Fibroblast of skin of right quadriceps (primary cell): ENCODE measurements around the gene LARGE2.
A peak's percentile ranks its signal among the peaks of the same experiment; 100 is the strongest.

Source experiments
- DNase-seq: peaks from one replicate; pipeline ENCODE4 v3.0.0-alpha.2; 2013

The LARGE2 gene

GRCh38 chr11:45930951-45931570, 8.6 kb downstream of the LARGE2 start:
- no peak for DNase-seq

DNA sequence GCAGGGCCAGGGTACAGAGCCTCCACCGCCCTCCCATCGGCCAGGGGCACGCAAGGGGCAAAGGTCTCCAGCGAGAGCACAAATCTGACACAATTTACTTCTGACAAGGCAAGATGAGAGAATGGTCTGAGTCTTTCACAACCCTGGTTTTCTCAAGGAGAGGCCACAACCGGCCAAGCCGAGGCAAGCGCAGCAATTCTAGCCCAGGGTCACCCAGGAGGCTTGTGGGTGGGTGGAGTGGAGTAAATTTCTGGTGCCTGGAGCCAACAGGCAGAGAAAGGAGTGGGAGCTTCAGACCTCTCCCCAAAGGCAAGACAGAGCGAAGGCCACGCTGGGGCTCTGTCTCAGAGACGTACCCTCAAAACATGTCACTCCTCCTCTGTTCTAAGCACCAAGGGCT, 9.3 kb downstream of the LARGE2 start:
- no peak for DNase-seq

- DNase-seq = no peak
These were observed 9.8 kb downstream of the LARGE2 start for GRCh38 chr11:45932217-45932616.

DNA sequence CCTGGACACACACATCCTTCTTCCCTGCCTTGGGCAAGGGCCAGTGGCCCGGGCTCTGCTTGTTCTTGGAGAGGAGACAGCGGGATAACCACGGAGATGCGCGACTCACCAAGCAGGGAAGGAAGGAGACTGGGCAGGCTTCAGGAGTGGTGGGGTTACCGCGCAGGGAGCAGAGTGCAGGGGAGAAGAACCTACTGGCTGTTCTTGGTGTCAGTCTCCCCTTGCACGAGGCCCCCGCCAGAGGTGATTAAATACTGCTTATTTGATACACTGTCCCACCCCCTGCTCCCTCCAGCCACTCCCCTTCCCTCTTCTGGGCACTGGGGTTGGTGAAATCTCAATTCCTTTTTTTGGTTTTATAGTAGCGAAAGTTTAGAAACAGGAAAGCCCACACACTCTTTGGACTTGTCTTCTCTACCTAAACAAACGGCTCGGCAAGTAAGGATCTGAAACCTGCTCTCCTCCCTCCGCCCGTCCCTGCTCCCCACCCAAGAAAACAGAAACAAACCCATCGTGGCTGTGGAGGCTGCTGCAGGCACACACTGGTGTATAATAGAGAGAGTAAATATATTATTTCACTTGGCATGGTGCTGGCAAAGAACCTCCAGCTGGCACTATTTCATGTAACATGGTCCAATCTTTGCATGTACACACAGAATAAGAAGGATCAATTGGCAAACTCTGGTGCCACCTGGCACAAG, 10.8 kb downstream of the LARGE2 start:
- DNase-seq = peak; percentile 43

DNA sequence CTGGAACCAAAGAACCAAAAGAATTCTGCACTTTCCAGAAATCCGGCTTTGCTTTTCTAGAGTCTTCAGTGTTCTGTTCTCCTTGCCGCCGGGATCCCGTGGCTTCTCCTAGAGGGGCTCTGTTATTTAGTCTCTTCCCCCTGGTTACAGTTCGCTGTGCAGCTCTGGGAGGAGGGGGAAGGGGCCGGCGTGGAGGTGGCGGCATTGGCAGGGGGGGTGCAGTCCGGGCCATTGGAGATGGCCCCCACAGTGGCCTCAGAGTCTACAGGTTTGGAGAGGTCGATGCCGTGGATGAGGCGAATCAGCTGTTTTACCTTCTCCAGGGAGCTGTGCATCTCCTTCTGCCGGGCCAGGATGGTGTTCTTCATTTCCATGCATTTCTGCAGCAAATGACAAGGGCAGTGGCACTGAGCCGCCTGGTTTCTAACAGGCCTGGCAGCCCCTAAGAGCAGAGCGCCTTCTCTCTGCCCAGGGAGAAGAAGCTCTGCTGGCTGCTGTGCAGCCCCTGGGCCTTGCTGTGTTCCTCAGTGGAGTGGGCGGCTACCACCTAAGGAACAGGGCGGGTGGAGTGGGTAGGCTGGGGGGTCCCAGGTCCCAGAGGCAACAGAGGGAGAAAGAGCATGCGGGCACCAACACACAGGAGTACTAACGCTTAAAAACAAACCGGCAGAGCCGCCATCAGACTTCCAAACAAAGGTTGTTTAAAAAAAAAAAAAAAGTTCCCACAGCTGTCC, 11.6 kb downstream of the LARGE2 start:
- no peak for DNase-seq

- no peak for DNase-seq
These were observed 12.3 kb downstream of the LARGE2 start for GRCh38 chr11:45934580-45935318.

GRCh38 chr11:45935349-45936064, 13.1 kb downstream of the LARGE2 start:
- DNase-seq = no peak

- no peak for DNase-seq
These were observed 14.1 kb downstream of the LARGE2 start for GRCh38 chr11:45936511-45937054.

DNA sequence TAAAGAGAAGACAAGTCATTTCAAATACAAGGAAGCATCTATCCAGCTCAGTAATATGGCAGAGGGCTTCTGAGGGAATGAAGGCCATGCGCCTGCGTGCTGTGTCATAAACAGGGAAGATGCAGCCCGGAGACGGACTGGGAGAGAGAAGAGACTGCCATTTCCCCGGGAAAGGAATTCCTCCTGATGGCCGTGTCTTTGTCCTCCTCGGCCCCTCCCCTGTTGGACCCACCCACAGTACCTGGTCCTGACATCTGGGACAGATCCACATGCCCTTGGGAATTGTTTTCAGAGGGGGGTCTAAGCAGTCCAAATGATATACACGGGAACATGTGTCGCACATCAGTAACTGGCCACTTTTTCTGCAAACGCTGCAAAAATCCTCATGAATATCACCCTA, 15.5 kb downstream of the LARGE2 start:
- no peak for DNase-seq

GRCh38 chr11:45939836-45940235, 17.4 kb downstream of the LARGE2 start:
- DNase-seq = no peak

GRCh38 chr11:45941285-45941684, 18.8 kb downstream of the LARGE2 start:
- no peak for DNase-seq

- DNase-seq = no peak
These were observed 19.9 kb downstream of the LARGE2 start for GRCh38 chr11:45942381-45942780.

GRCh38 chr11:45945397-45945999, 23.0 kb downstream of the LARGE2 start:
- no peak for DNase-seq

GRCh38 chr11:45947885-45948284, 25.4 kb downstream of the LARGE2 start:
- DNase-seq = no peak

DNA sequence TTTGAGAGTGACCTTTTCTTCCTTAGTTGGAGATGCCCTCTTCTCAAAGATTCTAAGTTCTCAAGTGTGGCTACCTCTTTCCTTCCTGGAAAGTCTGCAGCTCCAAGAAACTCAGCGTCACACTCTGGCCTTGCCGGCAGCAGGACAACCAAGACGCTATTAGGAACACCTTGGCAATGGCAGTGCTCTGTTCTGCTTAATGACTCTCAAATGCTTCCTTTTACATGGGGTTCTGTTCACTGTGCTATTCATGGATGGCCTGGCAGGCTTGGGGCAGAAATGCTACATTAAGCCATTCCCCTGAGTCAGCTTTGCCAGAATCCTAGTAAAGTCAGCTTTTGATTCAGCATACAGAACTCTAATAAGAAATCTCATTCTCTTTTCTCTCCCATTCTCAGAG, 25.9 kb downstream of the LARGE2 start:
- no peak for DNase-seq

- DNase-seq = no peak
These were observed 27.5 kb downstream of the LARGE2 start for GRCh38 chr11:45949992-45950407.

DNA sequence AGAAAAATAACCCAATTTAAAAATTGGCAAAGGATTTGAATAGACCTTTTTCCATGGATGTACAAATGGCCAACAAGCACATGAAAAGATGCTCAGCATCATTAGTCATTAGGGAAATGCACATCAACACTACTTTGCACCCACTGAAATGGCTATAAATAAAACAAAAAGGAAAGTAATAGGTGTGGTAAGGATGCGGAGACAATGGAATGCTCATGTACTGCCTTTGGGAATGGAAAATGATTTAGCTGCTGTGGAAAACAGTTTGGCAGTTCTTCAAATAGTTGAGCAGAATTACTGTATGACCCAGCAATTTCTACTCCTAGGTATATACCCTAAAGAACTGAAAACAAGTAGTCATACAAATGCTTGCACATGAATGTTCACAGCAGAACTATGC, 37.4 kb downstream of the LARGE2 start:
- peak; percentile 85 for DNase-seq

GRCh38 chr11:45960387-45961095, 38.1 kb downstream of the LARGE2 start:
- DNase-seq = no peak

DNA sequence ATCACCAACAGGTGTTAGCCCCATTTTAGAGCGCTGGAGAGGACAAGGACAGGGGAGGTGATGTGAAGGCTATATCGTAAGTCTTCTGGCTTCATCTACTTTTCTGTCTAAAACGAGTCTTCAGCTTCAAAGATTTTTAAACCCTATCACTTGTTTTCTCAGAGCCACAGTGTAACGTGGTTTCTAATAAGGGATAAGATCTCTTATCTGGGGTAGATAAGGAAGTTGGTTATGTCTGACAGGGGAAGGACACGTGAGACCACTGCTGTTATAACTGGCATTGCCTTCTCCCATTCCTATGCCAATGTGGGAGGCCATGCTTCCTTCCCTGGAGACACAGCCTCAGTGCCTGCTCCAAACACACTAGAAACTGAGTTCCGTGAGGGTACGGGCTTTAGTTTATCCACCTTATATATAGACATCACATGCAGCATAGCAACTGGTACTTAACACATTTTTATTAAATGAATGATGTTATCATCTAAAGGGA, 39.3 kb downstream of the LARGE2 start:
- DNase-seq = no peak

- peak; percentile 76 for DNase-seq
These were observed 42.5 kb downstream of the LARGE2 start for GRCh38 chr11:45964911-45965389.

DNA sequence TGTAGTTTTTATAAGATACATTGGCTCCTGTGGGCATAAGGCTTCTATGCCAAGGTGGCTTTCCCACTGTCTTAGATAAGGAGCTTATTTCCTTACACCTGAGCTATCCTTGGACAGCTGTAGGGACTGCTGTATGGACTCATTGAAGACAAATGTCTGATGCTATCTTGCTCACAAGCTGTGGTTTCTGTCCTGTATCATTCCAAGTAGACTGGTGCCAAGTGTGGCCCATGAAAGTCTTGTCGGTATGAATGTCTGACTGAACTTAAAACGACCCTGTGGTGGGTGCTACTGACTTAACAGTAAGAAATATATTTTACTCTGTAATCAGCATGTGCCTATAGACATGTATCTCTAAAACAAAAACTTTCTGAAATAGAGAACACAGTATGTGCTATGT, 45.0 kb downstream of the LARGE2 start:
- DNase-seq = no peak
